ENCODE results near the gene SPECC1.
"Not testable (repeated sequence)": the region's sequence is repeated elsewhere in the genome, so short reads cannot be mapped to it uniquely, and the experiment has no call there.

Gene SPECC1

GRCh38 chr17:20098314-20098713 is 89.2 kb downstream of the SPECC1 start:
- DNase-seq (ENCODE audit: low spot score): no peak
- Histone ChIP-seq H3K4me3 (no peak overlapping the region), H3K27ac (no peak overlapping the region)
- no peak for TF ChIP-seq CTCF (IDR thresholded peaks at IDR 0.05)

- not testable (repeated sequence) for H3K27ac ChIP-seq; DNase-seq (ENCODE audit: low spot score); H3K4me3 ChIP-seq
Observed at GRCh38 chr17:20100806-20101205, 91.6 kb downstream of the SPECC1 start.

- no peak for TF ChIP-seq CTCF (IDR thresholded peaks at IDR 0.05)
- no peak for DNase-seq (ENCODE audit: low spot score)
- no peak overlapping the region for H3K4me3 ChIP-seq
- H3K27ac ChIP-seq: peak overlapping the region in 1 of 2 donors; percentile 1
Observed at GRCh38 chr17:20103454-20104446, 94.6 kb downstream of the SPECC1 start.

GRCh38 chr17:20105539-20106280 is 96.6 kb downstream of the SPECC1 start:
- no peak for DNase-seq (ENCODE audit: low spot score)
- H3K4me3 ChIP-seq: no peak overlapping the region

GRCh38 chr17:20106446-20106845 is 97.3 kb downstream of the SPECC1 start:
- not testable (repeated sequence) for DNase-seq (ENCODE audit: low spot score)

More at GRCh38 chr17:20105539-20106280, 96.6 kb downstream of the SPECC1 start:
- H3K27ac ChIP-seq: no peak overlapping the region
- TF ChIP-seq CTCF (IDR thresholded peaks at IDR 0.05): no peak

GRCh38 chr17:20109076-20109475 is 99.9 kb downstream of the SPECC1 start:
- no peak overlapping the region for H3K27ac ChIP-seq
- TF ChIP-seq CTCF (IDR thresholded peaks at IDR 0.05): no peak

More at GRCh38 chr17:20106446-20106845, 97.3 kb downstream of the SPECC1 start:
- H3K27ac ChIP-seq, H3K4me3 ChIP-seq: not testable (repeated sequence)

GRCh38 chr17:20111538-20111937 is 102.4 kb downstream of the SPECC1 start:
- DNase-seq (ENCODE audit: low spot score): no peak
- TF ChIP-seq CTCF (IDR thresholded peaks at IDR 0.05): no peak
- H3K4me3 ChIP-seq: no peak overlapping the region
- H3K27ac ChIP-seq: no peak overlapping the region

More at GRCh38 chr17:20109076-20109475, 99.9 kb downstream of the SPECC1 start:
- no peak for DNase-seq (ENCODE audit: low spot score)
- H3K4me3 ChIP-seq: no peak overlapping the region
